ENCODE results near the gene CTRB1. TPM values are rescaled to one million over a fixed set of nuclear protein-coding genes. Genes with fewer than 3 reads are reported as not detected.
"Not testable (repeated sequence)": the region's sequence is repeated elsewhere in the genome, so short reads cannot be mapped to it uniquely, and the experiment has no call there.

The CTRB1 gene
- total RNA-seq, 6 experiments from 2014 or later = not detected

DNA sequence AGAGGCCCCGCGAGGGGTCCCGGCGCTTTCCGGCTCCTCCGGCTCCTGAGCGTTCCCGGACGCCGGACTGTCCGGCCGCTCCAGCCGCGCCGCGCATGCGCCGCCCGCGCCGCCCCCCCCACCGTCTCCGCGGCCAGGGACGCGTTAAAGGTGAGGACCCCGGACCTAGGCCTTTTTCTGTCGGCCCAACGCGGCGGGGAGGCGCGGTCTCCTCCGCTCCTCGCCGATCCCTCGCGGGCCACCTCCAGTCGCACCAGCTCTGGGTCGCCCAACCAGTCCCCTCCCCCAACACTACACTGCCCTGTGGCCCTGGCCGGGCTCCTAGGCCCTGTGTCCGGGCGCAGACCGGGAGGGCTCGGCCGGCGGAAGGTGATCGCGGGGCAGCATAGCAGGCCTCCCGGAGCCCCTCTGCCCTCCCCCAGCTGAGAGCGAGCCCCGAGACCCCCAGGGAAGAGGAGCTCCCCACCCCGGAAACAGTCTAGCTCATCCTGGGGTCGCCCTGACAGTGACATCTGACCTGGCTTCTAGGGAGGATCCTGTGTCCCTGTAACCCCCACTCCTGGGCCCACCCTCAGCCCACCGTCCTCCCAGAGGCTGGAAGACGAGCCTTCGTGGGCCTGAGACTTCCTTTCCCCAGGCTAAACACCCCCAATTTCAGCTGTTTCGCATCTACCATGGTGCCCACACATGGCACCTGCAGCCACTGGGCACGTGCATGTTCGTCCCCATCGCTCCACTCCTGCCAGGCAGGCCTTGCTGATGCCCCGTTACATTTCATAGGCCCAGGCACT lies 47.3 kb downstream of the CTRB1 start:
- Mint-ChIP-seq H3K27ac (peak overlapping the region; percentile 85), H3K27me3 (ENCODE audit: insufficient read depth) (no peaks in the 10 kb centered on the region; the same call in 1 of the 2 replicates), H3K4me3 (peak overlapping the region; percentile 83), H3K36me3 (ENCODE audit: low read depth) (peaks cover 15% of the 10 kb centered on the region; the same call in 1 of the 2 replicates), H3K4me1 (ENCODE audit: low read depth) (peaks cover 45% of the 10 kb centered on the region), H3K9me3 (no peaks in the 10 kb centered on the region)
- DNase-seq = no peak
- TF ChIP-seq, protein P1, sequence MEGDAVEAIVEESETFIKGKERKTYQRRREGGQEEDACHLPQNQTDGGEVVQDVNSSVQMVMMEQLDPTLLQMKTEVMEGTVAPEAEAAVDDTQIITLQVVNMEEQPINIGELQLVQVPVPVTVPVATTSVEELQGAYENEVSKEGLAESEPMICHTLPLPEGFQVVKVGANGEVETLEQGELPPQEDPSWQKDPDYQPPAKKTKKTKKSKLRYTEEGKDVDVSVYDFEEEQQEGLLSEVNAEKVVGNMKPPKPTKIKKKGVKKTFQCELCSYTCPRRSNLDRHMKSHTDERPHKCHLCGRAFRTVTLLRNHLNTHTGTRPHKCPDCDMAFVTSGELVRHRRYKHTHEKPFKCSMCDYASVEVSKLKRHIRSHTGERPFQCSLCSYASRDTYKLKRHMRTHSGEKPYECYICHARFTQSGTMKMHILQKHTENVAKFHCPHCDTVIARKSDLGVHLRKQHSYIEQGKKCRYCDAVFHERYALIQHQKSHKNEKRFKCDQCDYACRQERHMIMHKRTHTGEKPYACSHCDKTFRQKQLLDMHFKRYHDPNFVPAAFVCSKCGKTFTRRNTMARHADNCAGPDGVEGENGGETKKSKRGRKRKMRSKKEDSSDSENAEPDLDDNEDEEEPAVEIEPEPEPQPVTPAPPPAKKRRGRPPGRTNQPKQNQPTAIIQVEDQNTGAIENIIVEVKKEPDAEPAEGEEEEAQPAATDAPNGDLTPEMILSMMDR (IDR thresholded peaks at IDR 0.05) = no peak

DNA sequence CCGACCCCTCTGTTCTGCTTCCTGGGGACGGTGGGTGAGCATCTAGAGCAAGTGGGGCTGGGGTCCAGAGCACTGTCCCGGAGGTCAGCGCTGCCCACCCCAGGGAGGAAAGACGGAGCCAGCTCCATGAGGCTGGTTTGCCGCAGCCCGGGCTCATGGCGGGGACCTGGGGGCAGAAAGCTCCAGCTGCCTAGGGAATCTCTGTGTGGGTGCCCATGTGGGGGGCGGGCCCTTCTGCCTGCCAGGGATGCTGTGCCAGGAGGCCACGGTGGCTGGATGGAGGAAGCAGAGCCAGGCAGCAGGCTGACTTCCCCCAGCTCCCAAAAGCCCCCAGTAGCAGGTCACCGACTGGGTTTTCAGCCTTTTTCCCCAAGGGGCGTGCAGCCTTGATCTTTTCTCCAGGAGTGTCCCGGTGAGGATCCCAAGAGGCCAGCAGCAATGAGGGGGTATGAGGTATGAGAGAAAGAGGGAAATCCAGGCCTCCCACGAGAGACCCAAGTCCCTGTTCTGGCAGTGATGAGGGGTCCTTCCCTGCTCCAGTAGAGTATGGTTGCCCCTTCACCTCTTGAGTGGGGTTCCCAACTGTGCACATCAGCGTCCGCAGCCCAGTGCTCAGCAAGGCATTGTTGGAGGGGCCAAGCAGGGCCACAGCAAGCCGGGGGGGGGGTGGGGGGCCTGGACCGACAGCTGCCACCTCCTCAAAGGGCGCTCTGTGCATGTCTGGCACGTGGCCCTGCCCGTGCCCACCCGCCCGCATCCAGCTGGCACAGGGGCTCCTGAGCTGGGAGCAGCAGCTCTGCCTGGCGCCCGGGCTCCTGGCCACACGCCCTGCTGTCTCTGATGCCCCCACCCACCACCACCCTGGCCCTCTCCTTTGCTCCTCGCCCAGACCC lies 48.2 kb downstream of the CTRB1 start:
- Mint-ChIP-seq H3K27me3 (ENCODE audit: insufficient read depth) (no peaks in the 10 kb centered on the region; the same call in 1 of the 2 replicates), H3K4me3 (peak overlapping the region; percentile 83), H3K27ac (peak overlapping the region; percentile 85), H3K9me3 (no peaks in the 10 kb centered on the region), H3K36me3 (ENCODE audit: low read depth) (peaks cover 15% of the 10 kb centered on the region; the same call in 1 of the 2 replicates), H3K4me1 (ENCODE audit: low read depth) (peaks cover 39% of the 10 kb centered on the region)
- TF ChIP-seq, protein P1 (IDR thresholded peaks at IDR 0.05) = no peak
- DNase-seq = no peak

DNA sequence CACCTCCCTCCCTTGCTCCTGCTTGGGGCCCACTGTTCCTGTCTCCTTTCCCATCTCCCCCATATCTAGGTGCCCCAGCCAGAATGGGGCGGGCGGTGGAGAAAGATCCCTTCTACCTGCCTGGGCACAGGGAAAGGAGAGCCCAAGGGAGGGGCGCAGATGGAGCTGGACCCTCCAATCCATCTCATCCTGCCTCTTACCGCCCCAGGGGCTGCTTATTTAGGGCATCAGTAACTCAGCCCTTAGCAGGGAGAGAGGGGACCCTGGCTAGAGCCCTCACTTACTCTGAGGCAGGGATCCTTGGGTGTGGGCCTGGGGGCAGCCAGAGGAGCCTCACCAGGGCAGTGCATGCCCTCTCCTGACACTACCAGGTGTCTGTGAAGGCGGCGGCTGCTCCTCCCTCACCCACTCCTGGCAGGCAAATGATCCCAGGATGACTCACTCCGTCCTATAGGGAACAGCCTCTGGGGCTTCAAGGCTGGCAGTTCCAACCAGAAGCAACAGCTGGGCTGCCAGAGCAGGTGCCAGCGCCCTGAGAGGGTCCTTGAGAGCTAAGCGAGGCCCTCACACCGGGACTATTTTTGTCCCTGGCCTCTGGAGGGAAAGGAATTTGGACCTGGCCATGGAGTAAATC lies 49.0 kb downstream of the CTRB1 start:
- Mint-ChIP-seq H3K27me3 (ENCODE audit: insufficient read depth) (no peaks in the 10 kb centered on the region; the same call in 1 of the 2 replicates), H3K27ac (no peak overlapping the region), H3K36me3 (ENCODE audit: low read depth) (peaks cover 15% of the 10 kb centered on the region; the same call in 1 of the 2 replicates), H3K4me1 (ENCODE audit: low read depth) (peaks cover 32% of the 10 kb centered on the region), H3K9me3 (no peaks in the 10 kb centered on the region), H3K4me3 (no peak overlapping the region)
- TF ChIP-seq, protein P1 (IDR thresholded peaks at IDR 0.05) = no peak
- peak; percentile 64 for DNase-seq

DNA sequence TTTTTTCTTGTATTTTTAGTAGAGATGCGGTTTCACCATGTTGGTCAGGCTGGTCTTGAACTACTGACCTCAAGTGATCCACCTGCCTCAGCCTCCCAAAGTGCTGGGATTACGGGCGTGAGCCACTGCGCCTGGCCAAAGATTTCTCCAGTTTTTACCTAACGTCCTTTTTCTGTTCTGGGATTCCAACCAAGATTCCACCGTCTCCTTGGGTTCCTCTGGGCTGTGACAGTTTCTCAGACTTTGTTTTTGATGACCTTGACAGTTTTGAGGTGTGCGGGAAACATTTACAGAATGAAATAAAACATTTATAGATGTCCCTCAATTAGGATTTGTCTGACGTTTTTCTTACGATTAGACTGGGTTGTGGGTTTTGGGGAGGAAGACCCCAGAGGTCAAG lies 50.6 kb downstream of the CTRB1 start:
- H3K36me3 Mint-ChIP-seq (ENCODE audit: low read depth); DNase-seq; H3K27me3 Mint-ChIP-seq (ENCODE audit: insufficient read depth); H3K9me3 Mint-ChIP-seq; H3K27ac Mint-ChIP-seq; H3K4me3 Mint-ChIP-seq: not testable (repeated sequence)
- peaks cover 30% of the 10 kb centered on the region for H3K4me1 Mint-ChIP-seq (ENCODE audit: low read depth)

DNA sequence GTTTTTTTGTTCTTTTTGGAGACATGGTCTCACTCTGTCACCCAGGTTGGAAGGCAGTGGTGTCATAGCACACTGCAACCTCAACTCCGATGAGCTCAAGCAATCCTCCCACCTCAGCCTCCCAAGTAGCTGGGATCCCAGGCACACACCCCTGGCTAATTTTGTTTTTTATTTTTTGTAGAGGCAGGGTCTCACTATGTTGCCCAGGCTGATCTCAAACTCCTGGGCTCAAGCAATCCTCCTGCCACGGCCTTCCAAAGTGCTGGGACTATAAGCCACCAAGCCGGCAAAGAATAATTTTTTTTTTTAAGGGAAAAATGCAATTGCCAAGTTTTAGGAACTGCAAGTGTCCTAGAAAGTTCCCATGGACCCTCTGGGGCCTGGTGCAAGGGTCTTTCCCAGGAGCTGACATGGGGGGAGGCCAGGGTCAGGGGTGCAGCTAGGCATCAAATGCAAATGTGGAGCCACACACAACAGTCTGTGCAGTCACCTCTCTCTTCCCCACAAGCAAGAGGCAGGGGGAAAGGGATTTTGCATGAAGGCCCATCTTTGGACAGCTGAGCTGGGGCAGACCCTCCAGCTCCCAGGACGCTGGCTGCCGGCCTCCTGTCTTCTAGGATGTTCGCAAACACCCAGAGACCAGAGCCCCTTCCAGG lies 52.8 kb downstream of the CTRB1 start:
- Mint-ChIP-seq H3K36me3 (ENCODE audit: low read depth) (no peaks in the 10 kb centered on the region), H3K27ac (no peak overlapping the region), H3K27me3 (ENCODE audit: insufficient read depth) (no peaks in the 10 kb centered on the region), H3K9me3 (no peaks in the 10 kb centered on the region), H3K4me1 (ENCODE audit: low read depth) (peaks cover 29% of the 10 kb centered on the region), H3K4me3 (no peak overlapping the region)
- TF ChIP-seq, protein P1 (IDR thresholded peaks at IDR 0.05) = no peak
- no peak for DNase-seq

Measured in HFFc6 (cell line).